ENCODE results near the gene ATG2A.

Gene ATG2A

GRCh38 chr11:64900774-64901173 is 16.2 kb downstream of the ATG2A start:
- no peak for DNase-seq

GRCh38 chr11:64900263-64900678 is 16.7 kb downstream of the ATG2A start:
- peak; percentile 73 for DNase-seq

- no peak for DNase-seq
Measured at GRCh38 chr11:64898541-64898940, 18.5 kb downstream of the ATG2A start.

- DNase-seq: no peak
Measured at GRCh38 chr11:64898076-64898445, 18.9 kb downstream of the ATG2A start.

- no peak for DNase-seq
Measured at GRCh38 chr11:64897381-64898075, 19.5 kb downstream of the ATG2A start.

- DNase-seq: no peak
Measured at GRCh38 chr11:64896448-64897022, 20.5 kb downstream of the ATG2A start.

- DNase-seq: no peak
Measured at GRCh38 chr11:64894812-64895452, 22.1 kb downstream of the ATG2A start.

- peak; percentile 98 for DNase-seq
Measured at GRCh38 chr11:64894070-64894811, 22.8 kb downstream of the ATG2A start.

- DNase-seq: no peak
Measured at GRCh38 chr11:64893194-64894069, 23.6 kb downstream of the ATG2A start.

- no peak for DNase-seq
Measured at GRCh38 chr11:64892838-64893193, 24.2 kb downstream of the ATG2A start.

- DNase-seq: no peak
Measured at GRCh38 chr11:64892411-64892831, 24.6 kb downstream of the ATG2A start.

GRCh38 chr11:64891880-64892279 is 25.1 kb downstream of the ATG2A start:
- no peak for DNase-seq

GRCh38 chr11:64891215-64891848 is 25.7 kb downstream of the ATG2A start:
- no peak for DNase-seq

GRCh38 chr11:64890522-64890939 is 26.5 kb downstream of the ATG2A start:
- no peak for DNase-seq

- no peak for DNase-seq
Measured at GRCh38 chr11:64888729-64889511, 28.1 kb downstream of the ATG2A start.

GRCh38 chr11:64888406-64888728 is 28.6 kb downstream of the ATG2A start:
- DNase-seq: no peak

- DNase-seq: peak; percentile 96
Measured at GRCh38 chr11:64887757-64888405, 29.1 kb downstream of the ATG2A start.

- DNase-seq: no peak
Measured at GRCh38 chr11:64887234-64887756, 29.7 kb downstream of the ATG2A start.

- DNase-seq: peak; percentile 59
Measured at GRCh38 chr11:64885367-64886286, 31.4 kb downstream of the ATG2A start.

- no peak for DNase-seq
Measured at GRCh38 chr11:64884019-64884418, 33.0 kb downstream of the ATG2A start.
